ENCODE data around the gene TMEM43.

TMEM43 gene

DNA sequence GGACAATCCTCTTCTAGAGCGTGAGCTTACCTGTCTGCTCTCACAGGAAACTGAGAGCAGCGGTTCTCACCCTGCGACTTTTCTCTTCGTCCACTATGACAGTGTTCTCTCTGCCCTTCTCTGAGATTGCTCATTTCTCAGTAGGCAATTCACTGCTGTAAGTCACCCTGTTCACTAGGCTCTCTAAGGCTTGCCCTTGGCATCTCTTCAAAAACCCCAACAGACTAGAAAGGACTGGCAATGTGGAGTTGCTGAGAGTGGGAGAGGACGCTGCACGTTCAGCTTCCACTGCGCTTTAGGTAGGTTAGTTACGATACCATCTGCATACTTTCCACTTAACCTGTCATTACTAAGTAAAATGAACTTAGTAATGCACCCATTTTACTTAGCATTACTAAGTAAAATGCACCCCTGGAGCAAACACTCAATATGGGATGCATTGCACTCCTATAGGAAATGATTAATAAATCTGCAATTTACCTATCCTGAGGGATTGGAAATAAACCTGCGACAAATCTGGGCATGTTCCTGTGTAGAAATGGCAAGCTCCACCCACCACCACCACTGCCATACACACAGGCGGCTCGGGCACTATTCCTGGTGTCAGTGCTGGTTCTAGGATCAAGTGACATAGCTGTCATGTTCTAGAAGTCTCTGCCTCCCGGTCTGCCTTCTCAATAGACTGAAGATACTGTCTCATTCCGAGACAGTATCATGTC is 32.1 kb downstream of the TMEM43 start:
- H3K27ac ChIP-seq (ENCODE audit: low read depth, low read length, poor library complexity, severe bottlenecking): no peak overlapping the region
- no peak overlapping the region for H3K4me3 ChIP-seq (ENCODE audit: low read depth, low read length, poor library complexity, severe bottlenecking)
- H3K36me3 ChIP-seq (ENCODE audit: insufficient read depth, low read length): peaks cover 78% of the 10 kb centered on the region
- no peak for TF ChIP-seq EZH2 (IDR thresholded peaks at IDR 0.05; ENCODE audit: borderline replicate concordance, low read length)
- TF ChIP-seq, protein P1, sequence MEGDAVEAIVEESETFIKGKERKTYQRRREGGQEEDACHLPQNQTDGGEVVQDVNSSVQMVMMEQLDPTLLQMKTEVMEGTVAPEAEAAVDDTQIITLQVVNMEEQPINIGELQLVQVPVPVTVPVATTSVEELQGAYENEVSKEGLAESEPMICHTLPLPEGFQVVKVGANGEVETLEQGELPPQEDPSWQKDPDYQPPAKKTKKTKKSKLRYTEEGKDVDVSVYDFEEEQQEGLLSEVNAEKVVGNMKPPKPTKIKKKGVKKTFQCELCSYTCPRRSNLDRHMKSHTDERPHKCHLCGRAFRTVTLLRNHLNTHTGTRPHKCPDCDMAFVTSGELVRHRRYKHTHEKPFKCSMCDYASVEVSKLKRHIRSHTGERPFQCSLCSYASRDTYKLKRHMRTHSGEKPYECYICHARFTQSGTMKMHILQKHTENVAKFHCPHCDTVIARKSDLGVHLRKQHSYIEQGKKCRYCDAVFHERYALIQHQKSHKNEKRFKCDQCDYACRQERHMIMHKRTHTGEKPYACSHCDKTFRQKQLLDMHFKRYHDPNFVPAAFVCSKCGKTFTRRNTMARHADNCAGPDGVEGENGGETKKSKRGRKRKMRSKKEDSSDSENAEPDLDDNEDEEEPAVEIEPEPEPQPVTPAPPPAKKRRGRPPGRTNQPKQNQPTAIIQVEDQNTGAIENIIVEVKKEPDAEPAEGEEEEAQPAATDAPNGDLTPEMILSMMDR (IDR thresholded peaks at IDR 0.05; ENCODE audit: low read length): no peak
- H3F3A ChIP-seq (ENCODE audit: insufficient read depth, low read length): no peaks in the 10 kb centered on the region
- no peak overlapping the region for H3K9ac ChIP-seq (ENCODE audit: low read length)
- H3K27me3 ChIP-seq (ENCODE audit: insufficient read depth, low read length): no peaks in the 10 kb centered on the region
- peaks cover 8% of the 10 kb centered on the region for H3K9me3 ChIP-seq (ENCODE audit: low read length)
- H3K9me2 ChIP-seq (ENCODE audit: low read depth, low read length): no peaks in the 10 kb centered on the region
- no peaks in the 10 kb centered on the region for H3K4me1 ChIP-seq (ENCODE audit: insufficient read depth, low read length, severe bottlenecking)
- H3K4me2 ChIP-seq (ENCODE audit: low read length): no peak overlapping the region
- no peaks in the 10 kb centered on the region for H3K79me2 ChIP-seq (ENCODE audit: insufficient read depth, low read length)
- no peaks in the 10 kb centered on the region for H4K20me1 ChIP-seq (ENCODE audit: insufficient read depth, low read length)
- no peak overlapping the region for H2AFZ ChIP-seq (ENCODE audit: low read length)

DNA sequence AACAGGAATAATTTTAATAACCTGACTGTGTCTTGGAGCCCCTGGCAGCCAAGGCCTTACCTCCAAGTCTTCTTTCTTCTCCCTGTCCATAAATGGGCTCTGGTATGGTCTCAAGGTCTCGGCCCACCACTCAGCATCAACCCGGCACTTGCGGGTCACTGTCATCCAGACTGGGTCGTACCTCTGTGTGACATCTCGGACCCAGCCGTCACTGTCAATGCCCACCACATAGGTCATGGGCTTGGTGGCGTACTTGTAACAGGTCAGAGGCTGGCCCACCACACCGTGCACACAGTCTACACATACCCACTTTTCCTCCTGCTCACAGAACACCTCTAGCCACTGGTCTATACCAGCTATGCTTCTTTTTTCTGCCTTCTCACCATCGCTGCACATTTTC is 33.1 kb downstream of the TMEM43 start:
- Histone ChIP-seq H3K4me3 (ENCODE audit: low read depth, low read length, poor library complexity, severe bottlenecking) (no peak overlapping the region), H3K4me2 (ENCODE audit: low read length) (no peak overlapping the region), H3K9ac (ENCODE audit: low read length) (no peak overlapping the region), H3K27ac (ENCODE audit: low read depth, low read length, poor library complexity, severe bottlenecking) (no peak overlapping the region), H3K27me3 (ENCODE audit: insufficient read depth, low read length) (no peaks in the 10 kb centered on the region), H2AFZ (ENCODE audit: low read length) (no peak overlapping the region), H3K36me3 (ENCODE audit: insufficient read depth, low read length) (peaks cover 87% of the 10 kb centered on the region), H3K79me2 (ENCODE audit: insufficient read depth, low read length) (no peaks in the 10 kb centered on the region), H4K20me1 (ENCODE audit: insufficient read depth, low read length) (no peaks in the 10 kb centered on the region), H3F3A (ENCODE audit: insufficient read depth, low read length) (no peaks in the 10 kb centered on the region), H3K9me3 (ENCODE audit: low read length) (peaks cover 12% of the 10 kb centered on the region), H3K4me1 (ENCODE audit: insufficient read depth, low read length, severe bottlenecking) (no peaks in the 10 kb centered on the region), H3K9me2 (ENCODE audit: low read depth, low read length) (no peaks in the 10 kb centered on the region)
- no peak for TF ChIP-seq EZH2 (IDR thresholded peaks at IDR 0.05; ENCODE audit: borderline replicate concordance, low read length)
- TF ChIP-seq, protein P1 (IDR thresholded peaks at IDR 0.05; ENCODE audit: low read length): no peak

DNA sequence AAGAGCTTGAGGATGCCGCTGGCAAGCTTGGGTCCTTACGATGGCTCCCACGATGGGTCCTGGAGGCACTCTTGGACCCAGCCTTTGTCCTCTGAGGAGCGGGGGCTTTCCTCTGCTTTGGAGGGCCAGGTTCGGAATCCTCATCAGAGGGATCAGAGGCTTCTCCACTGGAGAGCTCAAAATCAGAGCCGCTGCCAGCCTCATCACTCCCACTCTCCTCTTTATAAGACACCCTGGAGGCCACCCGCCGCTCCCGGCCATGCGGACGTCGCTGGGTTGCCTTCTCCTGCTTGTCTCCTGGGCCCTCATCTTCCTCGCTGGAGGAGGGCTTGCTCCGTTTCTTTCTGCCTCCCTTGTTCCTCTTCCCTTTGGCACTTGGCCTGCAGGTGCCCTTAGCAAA is 33.5 kb downstream of the TMEM43 start:
- H3K27ac ChIP-seq (ENCODE audit: low read depth, low read length, poor library complexity, severe bottlenecking): no peak overlapping the region
- no peaks in the 10 kb centered on the region for H3K79me2 ChIP-seq (ENCODE audit: insufficient read depth, low read length)
- H4K20me1 ChIP-seq (ENCODE audit: insufficient read depth, low read length): no peaks in the 10 kb centered on the region

More for the DNA sequence above, 33.5 kb downstream of the TMEM43 start:
- Histone ChIP-seq H3K9ac (ENCODE audit: low read length) (no peak overlapping the region), H3K4me2 (ENCODE audit: low read length) (no peak overlapping the region), H3F3A (ENCODE audit: insufficient read depth, low read length) (no peaks in the 10 kb centered on the region), H3K9me3 (ENCODE audit: low read length) (peaks cover 12% of the 10 kb centered on the region), H2AFZ (ENCODE audit: low read length) (no peak overlapping the region), H3K4me3 (ENCODE audit: low read depth, low read length, poor library complexity, severe bottlenecking) (no peak overlapping the region), H3K4me1 (ENCODE audit: insufficient read depth, low read length, severe bottlenecking) (no peaks in the 10 kb centered on the region), H3K27me3 (ENCODE audit: insufficient read depth, low read length) (no peaks in the 10 kb centered on the region), H3K9me2 (ENCODE audit: low read depth, low read length) (no peaks in the 10 kb centered on the region), H3K36me3 (ENCODE audit: insufficient read depth, low read length) (peaks cover 91% of the 10 kb centered on the region)
- no peak for TF ChIP-seq EZH2 (IDR thresholded peaks at IDR 0.05; ENCODE audit: borderline replicate concordance, low read length)
- TF ChIP-seq, protein P1 (IDR thresholded peaks at IDR 0.05; ENCODE audit: low read length): no peak

Measured in OCI-LY1 (cell line).